22Rv1 (cell line): Measurements from ENCODE around the gene TSPAN14.

Source experiments
- CTCF ChIP-seq: fragments of 450-650 bp; IDR thresholded peaks from 2 replicates; pipeline ENCODE4 v1.5.1; 2017; ENCODE audit warnings: mild to moderate bottlenecking
- ZFX ChIP-seq: fragments of 450-650 bp; IDR thresholded peaks from 2 replicates; pipeline ENCODE4 v1.6.1; 2017; ENCODE audit warnings: antibody characterized with exemption, borderline replicate concordance

DNA sequence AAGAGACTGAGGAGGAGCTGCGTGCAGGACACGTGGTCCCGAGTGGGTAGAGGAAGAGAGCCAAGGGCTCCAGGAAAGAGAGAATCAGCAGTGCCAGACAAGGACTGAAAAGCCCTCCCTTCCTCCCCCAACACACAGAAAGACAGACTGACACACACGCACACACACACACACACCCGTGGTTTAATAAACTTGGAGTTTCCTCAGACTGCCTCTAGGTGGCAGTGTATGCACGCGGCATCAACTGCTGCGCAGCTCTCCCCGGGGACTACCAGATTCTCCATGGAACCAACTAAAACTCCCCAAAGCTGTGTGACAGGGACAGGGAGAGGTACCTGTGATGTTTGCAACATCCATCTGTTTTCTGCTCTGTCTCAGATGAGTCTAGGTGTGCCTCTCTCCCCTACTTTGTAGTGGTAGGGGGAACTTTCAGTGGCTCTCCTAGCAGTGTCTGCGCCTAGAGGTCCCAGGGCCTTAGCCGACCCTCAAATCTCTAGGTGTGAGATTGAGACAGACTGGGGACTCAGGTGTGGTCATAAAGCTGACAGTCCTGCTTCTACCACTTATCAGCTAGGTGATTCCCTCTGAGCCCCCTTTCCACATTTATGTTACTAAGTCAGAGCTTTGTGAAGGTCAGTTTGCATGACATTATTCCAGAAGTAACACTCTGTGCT, 9.3 kb upstream of the TSPAN14 start:
- TF ChIP-seq CTCF (peak; percentile 85), ZFX (no peak)
